Astrocyte of the hippocampus (primary cell): ENCODE results near the gene M6PR.
"Not testable (repeated sequence)": the region's sequence is repeated elsewhere in the genome, so short reads cannot be mapped to it uniquely, and the experiment has no call there.

Source experiments
- DNase-seq: peaks from one replicate; pipeline ENCODE4 v3.0.0; 2011; ENCODE audit warnings: low read depth, low spot score

M6PR gene

GRCh38 chr12:8912914-8913313 lies 36.5 kb downstream of the M6PR start:
- no peak for DNase-seq

- DNase-seq: no peak
These were observed 37.7 kb downstream of the M6PR start for GRCh38 chr12:8911606-8912268.

- DNase-seq: no peak
These were observed 39.7 kb downstream of the M6PR start for GRCh38 chr12:8909752-8910151.

- no peak for DNase-seq
These were observed 41.9 kb downstream of the M6PR start for GRCh38 chr12:8907513-8907912.

GRCh38 chr12:8906266-8907180 lies 42.9 kb downstream of the M6PR start:
- DNase-seq: no peak

- no peak for DNase-seq
These were observed 43.9 kb downstream of the M6PR start for GRCh38 chr12:8905546-8905945.

GRCh38 chr12:8904665-8905064 lies 44.8 kb downstream of the M6PR start:
- no peak for DNase-seq

- no peak for DNase-seq
These were observed 45.8 kb downstream of the M6PR start for GRCh38 chr12:8903646-8904045.

- not testable (repeated sequence) for DNase-seq
These were observed 46.7 kb downstream of the M6PR start for GRCh38 chr12:8902703-8903102.

- no peak for DNase-seq
These were observed 49.6 kb downstream of the M6PR start for GRCh38 chr12:8899830-8900229.

GRCh38 chr12:8897081-8897480 lies 52.4 kb downstream of the M6PR start:
- DNase-seq: no peak

GRCh38 chr12:8894986-8895385 lies 54.5 kb downstream of the M6PR start:
- no peak for DNase-seq

- no peak for DNase-seq
These were observed 55.1 kb downstream of the M6PR start for GRCh38 chr12:8894378-8894777.

- DNase-seq: no peak
These were observed 57.5 kb downstream of the M6PR start for GRCh38 chr12:8891976-8892375.
